Measurements from ENCODE around the gene PAK4. TPM values are rescaled to one million over a fixed set of nuclear protein-coding genes. Genes with fewer than 3 reads are reported as not detected.

PAK4 gene
- total and polyA plus RNA-seq, 10 of the 15 experiments (the other 5 are each of a cell fraction or from before 2014, with no cell fraction given): 0.08 to 19.3 (median 5.9) TPM

- Histone ChIP-seq H3K79me2 (ENCODE audit: control insufficient read depth, insufficient read depth, low read length) (peaks cover 15% of the 10 kb centered on the region), H3K9me3 (replicated peaks; ENCODE audit: control insufficient read depth, insufficient read depth, low read length) (no peaks in the 10 kb centered on the region), H3K9ac (ENCODE audit: control insufficient read depth, insufficient read depth, low read length) (no peak overlapping the region), H2AFZ (ENCODE audit: control insufficient read depth, low read depth, low read length) (no peak overlapping the region), H3K4me2 (ENCODE audit: control insufficient read depth, insufficient read depth) (no peak overlapping the region), H3K27ac (ENCODE audit: control insufficient read depth, insufficient read depth) (no peak overlapping the region), H3K4me3 (no peak overlapping the region), H3K36me3 (ENCODE audit: control insufficient read depth in 2 of 2, insufficient read depth in 2 of 2, low read length in 1 of 2) (no peaks in the 10 kb centered on the region), H3K27me3 (replicated peaks in 1 of 2; ENCODE audit: control insufficient read depth in 2 of 2, insufficient read depth in 2 of 2, low read length in 1 of 2) (no peaks in the 10 kb centered on the region), H4K20me1 (ENCODE audit: control insufficient read depth, insufficient read depth) (no peaks in the 10 kb centered on the region), H3K4me1 (ENCODE audit: control insufficient read depth, insufficient read depth, low read length) (no peaks in the 10 kb centered on the region)
- ChIA-PET SMC1A (ENCODE audit: uncharacterized antibody, unreplicated experiment) (interaction anchor here (0.8 to 1.6 kb wide), 7 partner anchors 9 to 211 kb away, joined by 3 to 17 read pairs (median 6); no protein-coding TSS in a partner anchor), CTCF (interaction anchor here (1.3 to 2.0 kb wide), 13 partner anchors 9 to 317 kb away, joined by 4 to 20 read pairs (median 6); partner anchors contain the start of genes GMFG and PLEKHG2), RAD21 (ENCODE audit: unreplicated experiment) (interaction anchor here (1.1 to 2.0 kb wide), 4 partner anchors 161 to 289 kb away, joined by 3 to 8 read pairs (median 6); partner anchors contain the start of gene PLEKHG2), POLR2A (interaction anchor here (0.6 kb wide), 1 partner anchor 1134 kb away, joined by 4 read pairs; no protein-coding TSS in a partner anchor)
- no peak for FAIRE-seq
- in situ Hi-C loops (cut with MboI): loop anchor here (5.0 kb wide), 3 partner anchors 204 to 409 kb away; partner anchors contain the start of genes EID2B and PLEKHG2
- no peak for DNase-seq (ENCODE audit: low read depth, low spot score)
- 32% methylated on average over 18 of the region's 18 CpGs for WGBS (ENCODE audit: insufficient coverage, insufficient replicate concordance, low lambda C conversion rate, missing lambda C conversion rate)
- BruUV-seq (replicated peaks): no TSS peak
- ATAC-seq: no peak
- intact Hi-C loops (cut with micrococcal nuclease; ENCODE audit: unreplicated experiment): loop anchor here (1.0 to 10.0 kb wide), 3 partner anchors 64 to 412 kb away; partner anchors contain the start of gene EID2B
- TF ChIP-seq RBBP5 (conservative IDR thresholded peaks at IDR 0.05): no peak
- no peak for TF ChIP-seq SP1 (IDR thresholded peaks at IDR 0.05; ENCODE audit: low read depth, low read length)
- no peak for TF ChIP-seq SREBF1 (IDR thresholded peaks at IDR 0.05; ENCODE audit: low read length)
Measured at GRCh38 chr19:39122934-39123731, 2.5 kb upstream of the PAK4 start.

GRCh38 chr19:39124136-39124764, 1.3 kb upstream of the PAK4 start:
- 91% methylated on average over 7 of the region's 7 CpGs for WGBS (ENCODE audit: insufficient coverage, insufficient replicate concordance, low lambda C conversion rate, missing lambda C conversion rate)
- intact Hi-C loops (cut with micrococcal nuclease; ENCODE audit: unreplicated experiment) (loop anchor here (10.0 kb wide), 1 partner anchor 411 kb away; the partner anchor contains the start of gene EID2B), in situ Hi-C loops (cut with MboI) (loop anchor here (5.0 kb wide), 3 partner anchors 203 to 408 kb away; partner anchors contain the start of genes EID2B and PLEKHG2)
- ChIA-PET SMC1A (ENCODE audit: uncharacterized antibody, unreplicated experiment) (no interaction called here), CTCF (interaction anchor here (1.2 to 1.5 kb wide), 3 partner anchors 162 to 287 kb away, joined by 3 to 5 read pairs (median 5); no protein-coding TSS in a partner anchor), POLR2A (no interaction called here), RAD21 (ENCODE audit: unreplicated experiment) (interaction anchor here (0.9 kb wide), 1 partner anchor 274 kb away, joined by 3 read pairs; no protein-coding TSS in a partner anchor)
- no TSS peak for BruUV-seq (replicated peaks)
- H3K9ac ChIP-seq (ENCODE audit: control insufficient read depth, insufficient read depth, low read length): no peak overlapping the region
- no peaks in the 10 kb centered on the region for H3K4me1 ChIP-seq (ENCODE audit: control insufficient read depth, insufficient read depth, low read length)
- no peak overlapping the region for H3K4me3 ChIP-seq
- no peak for FAIRE-seq
- H3K36me3 ChIP-seq (ENCODE audit: control insufficient read depth in 2 of 2, insufficient read depth in 2 of 2, low read length in 1 of 2): no peaks in the 10 kb centered on the region
- no peaks in the 10 kb centered on the region for H3K27me3 ChIP-seq (replicated peaks in 1 of 2; ENCODE audit: control insufficient read depth in 2 of 2, insufficient read depth in 2 of 2, low read length in 1 of 2)
- H3K9me3 ChIP-seq (replicated peaks; ENCODE audit: control insufficient read depth, insufficient read depth, low read length): no peaks in the 10 kb centered on the region
- peaks cover 15% of the 10 kb centered on the region for H3K79me2 ChIP-seq (ENCODE audit: control insufficient read depth, insufficient read depth, low read length)
- no peak overlapping the region for H3K4me2 ChIP-seq (ENCODE audit: control insufficient read depth, insufficient read depth)
- H2AFZ ChIP-seq (ENCODE audit: control insufficient read depth, low read depth, low read length): no peak overlapping the region
- no peak for ATAC-seq
- no peak for DNase-seq (ENCODE audit: low read depth, low spot score)
- no peaks in the 10 kb centered on the region for H4K20me1 ChIP-seq (ENCODE audit: control insufficient read depth, insufficient read depth)
- H3K27ac ChIP-seq (ENCODE audit: control insufficient read depth, insufficient read depth): no peak overlapping the region
- TF ChIP-seq EZH2 (IDR thresholded peaks at IDR 0.05; ENCODE audit: borderline replicate concordance, control insufficient read depth, low read depth, low read length): no peak
- no peak for TF ChIP-seq SMARCA5 (IDR thresholded peaks at IDR 0.05)
- no peak for TF ChIP-seq SREBF1 (IDR thresholded peaks at IDR 0.05; ENCODE audit: low read length)
- no peak for TF ChIP-seq MEF2A (IDR thresholded peaks at IDR 0.05; ENCODE audit: insufficient read depth, low read depth, low read length)
- no peak for TF ChIP-seq CREM (IDR thresholded peaks at IDR 0.05; ENCODE audit: low read depth)
- TF ChIP-seq CBX3 (IDR thresholded peaks at IDR 0.05; ENCODE audit: borderline replicate concordance, low read depth): no peak
- TF ChIP-seq RBBP5 (conservative IDR thresholded peaks at IDR 0.05): no peak
- TF ChIP-seq SRF (IDR thresholded peaks at IDR 0.05; ENCODE audit: low read depth in 2 of 2, low read length in 2 of 2): no peak
- no peak for TF ChIP-seq CBX5 (IDR thresholded peaks at IDR 0.05; ENCODE audit: low read depth)
- TF ChIP-seq MYC (IDR thresholded peaks at IDR 0.05; ENCODE audit: insufficient read depth, insufficient read length, insufficient replicate concordance, low read length, severe bottlenecking): no peak
- no peak for TF ChIP-seq ETV6 (conservative IDR thresholded peaks at IDR 0.05 in 1 of 2, IDR thresholded peaks at IDR 0.05 in 1 of 2; ENCODE audit: borderline replicate concordance in 1 of 2, low read depth in 1 of 2)
- no peak for TF ChIP-seq SP1 (IDR thresholded peaks at IDR 0.05; ENCODE audit: low read depth, low read length)
- no peak for TF ChIP-seq BCL11A (IDR thresholded peaks at IDR 0.05; ENCODE audit: low read depth, low read length)
